Measurements from ENCODE around the gene ZNF785.
"Not testable (repeated sequence)": the region's sequence is repeated elsewhere in the genome, so short reads cannot be mapped to it uniquely, and the experiment has no call there.

Gene ZNF785

DNA sequence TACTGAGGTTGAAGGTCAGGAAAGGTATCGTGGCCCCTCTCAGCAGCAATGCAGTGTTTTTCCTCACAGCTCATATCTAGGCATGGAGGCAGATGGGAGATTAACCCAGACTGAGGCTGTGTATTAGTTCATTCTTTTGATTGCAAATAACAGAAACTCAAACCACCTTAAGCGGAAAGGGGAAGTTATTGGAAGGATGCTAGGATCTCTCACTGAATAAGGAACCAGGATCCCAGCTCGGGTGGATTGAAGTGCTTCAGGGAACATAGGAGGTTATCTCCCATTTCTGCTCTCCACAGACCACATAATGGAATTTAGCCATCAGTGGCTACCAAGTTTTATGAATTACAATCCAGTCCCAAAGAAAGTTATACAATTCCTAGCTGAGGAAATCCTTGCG is 16.5 kb upstream of the ZNF785 start:
- no peak for DNase-seq

GRCh38 chr16:30600929-30601328 is 15.4 kb upstream of the ZNF785 start:
- no peak for DNase-seq

GRCh38 chr16:30600215-30600614 is 14.7 kb upstream of the ZNF785 start:
- DNase-seq: no peak

GRCh38 chr16:30592871-30593270 is 7.4 kb upstream of the ZNF785 start:
- DNase-seq: no peak

GRCh38 chr16:30590869-30591268 is 5.4 kb upstream of the ZNF785 start:
- not testable (repeated sequence) for DNase-seq

DNA sequence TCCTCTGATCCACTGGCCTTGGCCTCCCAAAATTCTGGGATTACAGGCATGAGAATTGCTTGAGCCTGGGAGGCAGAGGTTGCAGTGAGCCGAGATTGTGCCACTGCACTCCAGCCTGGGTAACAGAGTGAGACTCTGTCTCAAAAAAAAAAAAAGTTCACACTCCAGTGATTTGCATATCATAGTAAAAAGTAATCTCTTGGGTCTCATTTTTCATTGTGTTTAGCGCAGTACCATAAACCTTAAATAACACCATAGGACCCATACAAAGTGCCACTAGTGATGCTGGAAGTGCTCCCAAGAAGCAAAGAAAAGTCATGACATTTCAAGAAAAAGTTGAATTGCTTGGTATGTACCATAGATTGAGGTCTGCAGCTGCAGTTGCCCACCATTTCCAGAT is 4.1 kb upstream of the ZNF785 start:
- DNase-seq: not testable (repeated sequence)

- DNase-seq: no peak
These were observed 3.2 kb upstream of the ZNF785 start for GRCh38 chr16:30588651-30589050.

- DNase-seq: peak; percentile 16
These were observed 486 bp downstream of the ZNF785 start for GRCh38 chr16:30585022-30585399.

DNA sequence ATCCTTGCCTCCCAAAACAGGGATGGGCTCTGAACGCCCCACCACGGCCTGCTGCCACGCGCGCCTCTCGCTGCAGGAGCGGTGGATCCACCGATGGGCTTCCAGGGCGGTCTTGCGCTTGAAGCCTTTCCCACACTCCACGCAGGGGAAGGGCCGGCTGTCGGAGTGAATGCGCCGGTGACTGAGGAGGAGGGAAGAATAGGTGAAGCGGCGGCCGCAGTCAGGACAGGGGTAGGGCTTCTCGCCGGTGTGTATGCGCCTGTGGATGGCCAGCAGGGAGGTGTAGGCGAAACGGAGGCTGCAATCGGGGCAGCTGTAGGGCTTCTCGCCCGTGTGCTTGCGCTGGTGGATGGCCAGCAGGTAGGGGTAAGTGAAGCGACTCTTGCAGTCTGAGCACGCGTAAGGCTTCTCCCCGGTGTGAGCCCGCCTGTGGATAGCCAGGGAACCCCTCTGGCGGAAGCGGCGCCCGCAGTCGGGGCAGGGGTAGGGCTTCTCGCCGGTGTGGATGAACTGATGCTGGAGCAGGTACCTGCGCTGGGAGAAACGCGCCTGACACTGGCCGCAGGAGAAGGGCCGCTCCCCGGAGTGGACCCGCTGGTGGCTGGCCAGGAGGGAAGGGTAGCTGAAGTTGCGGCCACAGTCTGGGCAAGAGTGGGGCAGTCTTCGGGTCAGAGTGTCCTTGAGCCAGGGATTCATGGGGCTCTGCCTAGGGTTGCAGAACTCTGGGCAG is 2.7 kb downstream of the ZNF785 start:
- DNase-seq: no peak

GRCh38 chr16:30581457-30581856 is 4.0 kb downstream of the ZNF785 start:
- DNase-seq: no peak

DNA sequence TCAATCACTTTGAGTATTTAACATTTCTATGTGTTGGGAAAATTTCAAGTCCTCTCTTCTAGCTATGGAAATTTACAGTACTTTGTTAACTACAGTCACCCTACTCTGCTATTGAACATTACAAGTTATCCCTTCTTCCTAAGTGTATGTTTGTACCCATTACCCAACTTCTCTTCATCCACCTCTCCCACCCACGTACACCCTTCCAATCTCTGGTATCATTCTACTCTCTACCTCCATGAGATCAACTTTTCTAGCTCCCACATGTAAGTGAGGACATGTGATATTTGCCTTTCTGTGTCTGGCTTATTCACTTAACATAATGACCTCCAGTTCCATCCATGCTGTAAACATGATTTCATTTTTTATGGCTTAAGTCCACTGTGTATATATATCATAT is 10.8 kb downstream of the ZNF785 start:
- DNase-seq: no peak

DNA sequence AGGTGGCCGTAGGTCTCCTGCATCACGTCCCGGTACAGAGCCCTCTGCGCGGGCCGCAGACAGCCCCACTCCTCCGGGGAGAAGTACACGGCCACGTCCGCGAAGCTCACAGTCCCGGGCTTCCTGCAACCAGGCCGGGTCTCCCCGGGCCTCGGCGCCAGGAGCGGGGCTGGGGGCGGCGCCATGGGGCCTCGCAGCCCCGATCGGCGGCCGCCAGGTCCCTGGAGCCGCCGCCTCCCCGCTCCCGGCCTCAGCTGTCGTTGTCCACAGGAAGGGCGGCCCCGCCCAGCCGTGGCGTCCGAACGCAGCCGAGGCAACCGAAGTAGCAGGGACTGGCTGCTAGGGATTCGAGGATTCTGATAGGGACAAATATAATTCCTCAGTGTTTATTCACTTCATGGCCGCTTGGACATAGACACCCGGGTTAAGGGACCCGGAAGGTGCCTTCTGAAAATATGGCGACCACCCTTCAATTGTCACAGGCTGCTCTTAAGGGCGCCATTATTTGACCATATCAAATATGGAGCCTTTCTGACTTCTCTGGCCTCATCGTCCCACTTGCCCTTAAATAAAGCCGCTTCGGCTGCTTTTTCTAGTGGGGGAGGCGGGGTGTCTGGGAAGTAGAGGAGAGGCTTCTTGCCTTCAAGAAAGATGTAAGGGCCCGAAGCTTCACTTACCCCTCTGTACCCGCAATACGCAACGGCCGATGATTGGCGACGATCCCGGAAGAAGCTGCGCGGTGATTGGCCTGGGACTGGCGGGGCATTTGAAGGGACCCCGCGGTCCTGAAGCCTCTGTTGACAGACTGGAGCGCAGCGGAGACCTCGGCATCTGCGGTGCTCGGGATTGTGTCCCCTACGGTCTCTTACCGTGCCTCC is 13.8 kb downstream of the ZNF785 start, which contains the start of gene ZNF688:
Gene ZNF688 (minus strand): TSS at position 270 of the 878 bp plus-strand sequence. CDS start 85 bp downstream, at position 185.
- DNase-seq: peak; percentile 98

- DNase-seq: peak; percentile 31
These were observed 14.7 kb downstream of the ZNF785 start for GRCh38 chr16:30570636-30571444.

DNA sequence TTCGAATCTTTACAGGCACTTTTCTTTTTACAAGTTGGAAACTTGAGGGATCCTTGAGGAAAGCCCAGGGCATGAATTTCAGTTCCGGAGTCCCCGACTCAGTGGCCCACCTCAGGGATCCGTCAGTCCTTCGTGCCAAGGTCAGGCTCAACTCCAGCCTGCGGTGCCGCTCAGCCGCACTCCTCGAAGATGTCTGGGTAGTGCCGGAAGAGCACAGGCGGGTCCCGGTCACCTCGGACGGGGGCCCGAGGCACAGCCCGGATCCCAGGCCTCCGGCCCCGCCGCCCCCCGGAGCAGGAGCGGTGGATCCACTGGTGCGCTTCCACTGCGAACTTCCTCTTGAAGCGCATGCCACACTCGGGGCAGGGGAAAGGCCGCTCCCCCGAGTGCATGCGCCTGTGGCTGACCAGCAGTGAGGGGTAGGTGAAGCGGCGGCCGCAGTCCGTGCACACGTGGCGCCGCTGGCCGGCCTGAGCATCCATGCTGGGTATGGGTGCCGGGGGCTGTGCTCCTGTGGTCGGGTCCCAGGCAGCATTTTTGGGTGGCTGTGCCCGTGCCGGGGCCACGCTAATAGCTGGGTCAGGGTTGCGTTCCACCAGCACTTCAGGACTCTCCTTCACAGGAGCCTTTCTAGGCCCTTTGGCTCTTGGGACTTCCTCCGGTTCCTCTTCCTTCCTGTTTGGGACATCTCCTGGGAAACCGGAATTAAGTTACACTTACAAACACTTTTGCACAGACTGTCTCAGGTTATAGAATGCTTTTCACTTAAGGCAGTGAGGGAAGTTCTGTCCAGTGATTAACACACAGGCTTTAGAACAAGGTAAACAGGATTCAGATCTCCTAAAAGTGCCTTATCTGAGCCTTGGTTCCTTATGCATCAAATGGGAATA is 15.5 kb downstream of the ZNF785 start:
- no peak for DNase-seq

- DNase-seq: no peak
These were observed 16.2 kb downstream of the ZNF785 start for GRCh38 chr16:30569281-30569680.

- peak; percentile 43 for DNase-seq
These were observed 17.4 kb downstream of the ZNF785 start for GRCh38 chr16:30567991-30568638.

GRCh38 chr16:30567160-30567990 is 18.1 kb downstream of the ZNF785 start:
- no peak for DNase-seq

- no peak for DNase-seq
These were observed 19.0 kb downstream of the ZNF785 start for GRCh38 chr16:30566531-30566930.

DNA sequence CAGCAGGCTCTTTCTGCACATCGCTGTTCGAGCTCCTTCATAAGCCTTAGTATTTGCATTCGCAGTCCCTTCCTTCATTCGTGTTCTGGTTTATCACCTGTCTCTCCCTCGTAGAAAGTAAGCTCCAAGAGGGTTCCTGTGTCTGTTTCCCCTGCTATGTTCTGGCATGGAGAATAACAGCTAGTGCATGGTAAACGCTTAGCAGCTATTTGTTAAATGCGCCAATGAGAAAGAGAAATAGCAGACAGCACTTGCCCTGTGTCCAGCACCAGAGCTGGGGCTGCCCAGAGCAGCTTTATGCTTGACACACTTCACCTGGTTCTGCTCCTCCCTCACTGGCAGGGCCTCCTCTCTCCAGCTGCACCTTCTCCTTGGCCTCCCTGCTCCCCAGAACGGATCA is 19.5 kb downstream of the ZNF785 start:
- DNase-seq: no peak

GRCh38 chr16:30565526-30565925 is 20.0 kb downstream of the ZNF785 start:
- no peak for DNase-seq

DNA sequence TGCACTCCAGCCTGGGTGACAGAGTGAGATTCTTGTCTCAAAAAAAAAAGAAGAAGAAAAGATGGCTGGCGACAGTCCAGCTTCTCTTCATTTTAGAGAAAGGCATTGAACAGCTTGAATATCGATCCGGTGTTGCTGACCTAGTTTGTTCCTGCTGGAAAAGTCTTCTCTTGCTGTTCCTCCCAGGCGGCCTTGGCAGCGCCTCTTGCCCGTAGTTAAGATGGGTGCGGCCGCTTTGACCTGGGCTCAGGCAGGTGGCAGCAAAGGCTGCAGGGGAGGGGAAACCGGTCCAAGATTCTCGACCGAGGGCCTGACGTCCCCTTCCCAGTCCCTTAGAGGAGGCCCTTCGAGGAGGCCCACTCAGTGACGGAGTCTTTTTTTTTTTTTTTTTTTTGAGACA is 23.5 kb downstream of the ZNF785 start:
- DNase-seq: no peak

Measured in fibroblast of skin of right biceps (primary cell).